Body of pancreas (tissue), 4 donors: Measurements from ENCODE around the gene ATXN10. TPM values are rescaled to one million over a fixed set of nuclear protein-coding genes. Genes with fewer than 3 reads are reported as not detected.

Source experiments
- ATAC-seq: fragments of 150-250 bp; one replicate; pipeline ENCODE4 v1.9.1; 2016
- DNase-seq, 4 donors: peaks; one replicate each; pipeline ENCODE4 v3.0.0-alpha.2; 2019
- H3K27ac ChIP-seq, 4 donors: fragments of 200-600 bp; sonication (generic); 1 replicate in 3 of 4; 2 replicates in 1 of 4; pipeline versions ENCODE4 v1.5.1 to v1.6.1; 2016 to 2019; ENCODE audit warnings: mild to moderate bottlenecking in 1 of 4, mixed read lengths in 1 of 4, moderate library complexity in 1 of 4
- H3K27me3 ChIP-seq, 2 donors: fragments of 200-600 bp; sonication (generic); one replicate each; pipeline ENCODE4 v1.6.0; 2016; ENCODE audit warnings: mild to moderate bottlenecking in 1 of 2
- H3K36me3 ChIP-seq, 2 donors: fragments of 200-600 bp; sonication (generic); replicated peaks in 1 of 2; 2 replicates each; pipeline ENCODE4 v1.5.1; 2016; ENCODE audit warnings: low read depth in 2 of 2; ENCODE audit not compliant: insufficient read depth in 1 of 2
- H3K4me1 ChIP-seq: fragments of 200-600 bp; sonication (generic); one replicate; pipeline ENCODE4 v1.6.0; 2016
- H3K4me3 ChIP-seq, 2 donors: fragments of 200-600 bp; sonication (generic); 1 replicate in 1 of 2; 2 replicates in 1 of 2; pipeline ENCODE4 v1.5.1; 2016 to 2019
- H3K9me3 ChIP-seq, 3 donors: fragments of 200-600 bp; sonication (generic); 1 replicate in 2 of 3; 2 replicates in 1 of 3; pipeline ENCODE4 v1.5.1; 2016
- POLR2A ChIP-seq, 3 donors: fragments of 450-650 bp; IDR thresholded peaks; one replicate each; pipeline ENCODE4 v1.6.1; 2016; ENCODE audit warnings: antibody characterized with exemption in 3 of 3, mild to moderate bottlenecking in 2 of 3
- WGBS, 2 donors: methylation state at CpG; one replicate each; pipeline ENCODE4 v1.1.5; 2017; 5-methylcytosine and 5-hydroxymethylcytosine counted together
- intact Hi-C: fragments of 100-400 bp; cut with DNase I; formaldehyde crosslinking; loops from one replicate; pipeline ENCODE4 v1.15.1; 2023
- total RNA-seq, 2 donors: library from RNA; depleted of rRNA; stranded (reverse); fragments of >200 nt; gene quantifications; one replicate each; pipeline ENCODE4 v1.1.0, GENCODE V29; 2016
- TF ChIP-seq, protein P1 (sequence below), 7 experiments: fragments of 450-650 bp in 4 of 7; fragments of 200-600 bp in 3 of 7; sonication (generic) in 3 of 7; IDR thresholded peaks; one replicate each; pipeline ENCODE4 v1.5.1; 2016 to 2019; ENCODE audit warnings: antibody characterized with exemption in 7 of 7

Gene ATXN10
- total RNA-seq, 2 donors from 2014 or later: 61.6 to 69.8 TPM

- Histone ChIP-seq H3K9me3 (no peaks in the 10 kb centered on the region), H3K27me3 (no peaks in the 10 kb centered on the region), H3K36me3 (peaks cover 0 to 6% of the 10 kb centered on the region in 2 donors), H3K27ac (no peak overlapping the region), H3K4me1 (no peaks in the 10 kb centered on the region), H3K4me3 (no peak overlapping the region)
- no peak for TF ChIP-seq POLR2A (IDR thresholded peaks at IDR 0.05)
- TF ChIP-seq, protein P1, sequence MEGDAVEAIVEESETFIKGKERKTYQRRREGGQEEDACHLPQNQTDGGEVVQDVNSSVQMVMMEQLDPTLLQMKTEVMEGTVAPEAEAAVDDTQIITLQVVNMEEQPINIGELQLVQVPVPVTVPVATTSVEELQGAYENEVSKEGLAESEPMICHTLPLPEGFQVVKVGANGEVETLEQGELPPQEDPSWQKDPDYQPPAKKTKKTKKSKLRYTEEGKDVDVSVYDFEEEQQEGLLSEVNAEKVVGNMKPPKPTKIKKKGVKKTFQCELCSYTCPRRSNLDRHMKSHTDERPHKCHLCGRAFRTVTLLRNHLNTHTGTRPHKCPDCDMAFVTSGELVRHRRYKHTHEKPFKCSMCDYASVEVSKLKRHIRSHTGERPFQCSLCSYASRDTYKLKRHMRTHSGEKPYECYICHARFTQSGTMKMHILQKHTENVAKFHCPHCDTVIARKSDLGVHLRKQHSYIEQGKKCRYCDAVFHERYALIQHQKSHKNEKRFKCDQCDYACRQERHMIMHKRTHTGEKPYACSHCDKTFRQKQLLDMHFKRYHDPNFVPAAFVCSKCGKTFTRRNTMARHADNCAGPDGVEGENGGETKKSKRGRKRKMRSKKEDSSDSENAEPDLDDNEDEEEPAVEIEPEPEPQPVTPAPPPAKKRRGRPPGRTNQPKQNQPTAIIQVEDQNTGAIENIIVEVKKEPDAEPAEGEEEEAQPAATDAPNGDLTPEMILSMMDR (IDR thresholded peaks at IDR 0.05): no peak
- 88 to 93% methylated on average over 6 of the region's 6 CpGs for WGBS, 2 donors
- DNase-seq (no peak), ATAC-seq (no peak)
- intact Hi-C loops: no loop called here
These were observed 133.8 kb downstream of the ATXN10 start for GRCh38 chr22:45805413-45805812.

- TF ChIP-seq POLR2A (IDR thresholded peaks at IDR 0.05): no peak
- TF ChIP-seq, protein P1 (IDR thresholded peaks at IDR 0.05): no peak
- Histone ChIP-seq H3K4me3 (no peak overlapping the region), H3K27ac (no peak overlapping the region), H3K9me3 (no peaks in the 10 kb centered on the region), H3K4me1 (no peaks in the 10 kb centered on the region), H3K36me3 (peaks cover 0 to 8% of the 10 kb centered on the region in 2 donors), H3K27me3 (no peaks in the 10 kb centered on the region)
- DNase-seq (no peak), ATAC-seq (no peak)
- 92 to 94% methylated on average over 10 of the region's 10 CpGs for WGBS, 2 donors
- intact Hi-C loops: no loop called here
These were observed 135.7 kb downstream of the ATXN10 start for GRCh38 chr22:45807156-45807915.

- intact Hi-C loops: no loop called here
- H3K4me1 ChIP-seq: no peaks in the 10 kb centered on the region
- peaks cover 0 to 13% of the 10 kb centered on the region in 2 donors for H3K36me3 ChIP-seq
- no peak overlapping the region for H3K27ac ChIP-seq
- WGBS, 2 donors: 96 to 98% methylated on average over 4 to 6 of the region's 6 CpGs
- DNase-seq: no peak
- no peak for TF ChIP-seq POLR2A (IDR thresholded peaks at IDR 0.05)
- TF ChIP-seq, protein P1 (IDR thresholded peaks at IDR 0.05): no peak
- H3K27me3 ChIP-seq: no peaks in the 10 kb centered on the region
- H3K9me3 ChIP-seq: no peaks in the 10 kb centered on the region
- no peak for ATAC-seq
- H3K4me3 ChIP-seq: no peak overlapping the region
These were observed 141.3 kb downstream of the ATXN10 start for GRCh38 chr22:45812910-45813309.

GRCh38 chr22:45814198-45814597 lies 142.6 kb downstream of the ATXN10 start:
- intact Hi-C loops: no loop called here
- no peak overlapping the region for H3K27ac ChIP-seq
- H3K4me3 ChIP-seq: no peak overlapping the region
- peaks cover 0 to 10% of the 10 kb centered on the region in 2 donors for H3K36me3 ChIP-seq
- no peak for TF ChIP-seq POLR2A (IDR thresholded peaks at IDR 0.05)
- TF ChIP-seq, protein P1 (IDR thresholded peaks at IDR 0.05): no peak
- H3K27me3 ChIP-seq: no peaks in the 10 kb centered on the region
- ATAC-seq: no peak
- H3K4me1 ChIP-seq: no peaks in the 10 kb centered on the region
- DNase-seq: no peak
- 94 to 100% methylated on average over 2 of the region's 2 CpGs for WGBS, 2 donors
- H3K9me3 ChIP-seq: no peaks in the 10 kb centered on the region

GRCh38 chr22:45816776-45817175 lies 145.1 kb downstream of the ATXN10 start:
- Histone ChIP-seq H3K4me1 (no peaks in the 10 kb centered on the region), H3K4me3 (no peak overlapping the region), H3K27me3 (no peaks in the 10 kb centered on the region), H3K27ac (no peak overlapping the region), H3K36me3 (peaks cover 0 to 9% of the 10 kb centered on the region in 2 donors), H3K9me3 (no peaks in the 10 kb centered on the region)
- no peak for ATAC-seq
- no peak for TF ChIP-seq POLR2A (IDR thresholded peaks at IDR 0.05)
- TF ChIP-seq, protein P1 (IDR thresholded peaks at IDR 0.05): no peak
- intact Hi-C loops: no loop called here
- WGBS, 2 donors: 91 to 93% methylated on average over 8 of the region's 8 CpGs
- DNase-seq: no peak
